ENCODE measurements around the gene CCL17.

DNA sequence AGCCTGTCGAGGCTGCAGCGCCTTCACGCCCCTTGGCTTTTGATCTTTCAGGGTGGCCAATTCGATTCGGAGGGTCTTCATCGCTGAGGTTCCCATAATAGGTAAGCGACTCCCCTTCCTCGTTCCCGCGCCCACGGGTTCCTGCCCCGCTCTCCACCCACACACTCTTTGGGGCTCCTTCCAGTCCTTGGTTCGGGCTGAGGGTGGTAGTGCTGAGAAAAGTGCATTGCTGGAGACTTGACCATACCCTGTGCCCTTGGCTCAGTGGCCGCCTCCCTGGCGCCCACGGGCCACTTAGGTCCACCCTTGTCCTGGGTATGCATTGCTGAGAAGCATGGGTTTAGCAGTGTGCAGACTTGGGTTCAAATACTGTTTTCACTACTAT, 58.4 kb downstream of the CCL17 start:
- TF ChIP-seq EZH2 (IDR thresholded peaks at IDR 0.05), result no peak
- TF ChIP-seq POLR2AphosphoS5 (IDR thresholded peaks at IDR 0.05; ENCODE audit: borderline replicate concordance, low read depth, low read length), result no peak
- TF ChIP-seq FOXP2 (optimal IDR thresholded peaks at IDR 0.05; ENCODE audit: control extremely low read depth, extremely low read length, insufficient read depth), result no peak

All from SK-N-MC (cell line).